Right atrium auricular region (tissue), 2 donors: ENCODE results near the gene KCNIP4. TPM values are rescaled to one million over a fixed set of nuclear protein-coding genes. Genes with fewer than 3 reads are reported as not detected.

Experiments used
- DNase-seq: peaks from one replicate; pipeline ENCODE4 v3.0.0-alpha.2; 2019; ENCODE audit warnings: low spot score
- H3K27ac ChIP-seq, 2 donors: fragments of 200-600 bp; sonication (generic); 1 replicate in 1 of 2; 2 replicates in 1 of 2; pipeline ENCODE4 v1.5.1; 2016 to 2019
- H3K27me3 ChIP-seq, 2 donors: fragments of 200-600 bp; sonication (generic); one replicate each; pipeline versions ENCODE4 v1.5.1 to v1.6.0; 2017 to 2019
- H3K36me3 ChIP-seq: fragments of 200-600 bp; sonication (generic); one replicate; pipeline ENCODE4 v1.5.1; 2016
- H3K4me1 ChIP-seq, 2 donors: fragments of 200-600 bp; sonication (generic); one replicate each; pipeline versions ENCODE4 v1.5.1 to v1.6.0; 2017 to 2019
- H3K4me3 ChIP-seq, 2 donors: fragments of 200-600 bp; sonication (generic); 1 replicate in 1 of 2; 2 replicates in 1 of 2; pipeline ENCODE4 v1.5.1; 2017 to 2019; ENCODE audit warnings: mild to moderate bottlenecking in 1 of 2, moderate library complexity in 1 of 2
- H3K9me3 ChIP-seq, 2 donors: fragments of 200-600 bp; sonication (generic); one replicate each; pipeline ENCODE4 v1.5.1; 2019
- CTCF ChIP-seq, 2 donors: fragments of 200-600 bp; sonication (generic); IDR thresholded peaks; one replicate each; pipeline ENCODE4 v1.5.1; 2019; ENCODE audit warnings: antibody characterized with exemption in 2 of 2
- total RNA-seq, 2 donors: library from RNA; depleted of rRNA; stranded (reverse); fragments of >200 nt; gene quantifications; one replicate each; pipeline ENCODE4 v1.1.0, GENCODE V29; 2016

KCNIP4 gene
- total RNA-seq, 2 donors from 2014 or later = not detected

DNA sequence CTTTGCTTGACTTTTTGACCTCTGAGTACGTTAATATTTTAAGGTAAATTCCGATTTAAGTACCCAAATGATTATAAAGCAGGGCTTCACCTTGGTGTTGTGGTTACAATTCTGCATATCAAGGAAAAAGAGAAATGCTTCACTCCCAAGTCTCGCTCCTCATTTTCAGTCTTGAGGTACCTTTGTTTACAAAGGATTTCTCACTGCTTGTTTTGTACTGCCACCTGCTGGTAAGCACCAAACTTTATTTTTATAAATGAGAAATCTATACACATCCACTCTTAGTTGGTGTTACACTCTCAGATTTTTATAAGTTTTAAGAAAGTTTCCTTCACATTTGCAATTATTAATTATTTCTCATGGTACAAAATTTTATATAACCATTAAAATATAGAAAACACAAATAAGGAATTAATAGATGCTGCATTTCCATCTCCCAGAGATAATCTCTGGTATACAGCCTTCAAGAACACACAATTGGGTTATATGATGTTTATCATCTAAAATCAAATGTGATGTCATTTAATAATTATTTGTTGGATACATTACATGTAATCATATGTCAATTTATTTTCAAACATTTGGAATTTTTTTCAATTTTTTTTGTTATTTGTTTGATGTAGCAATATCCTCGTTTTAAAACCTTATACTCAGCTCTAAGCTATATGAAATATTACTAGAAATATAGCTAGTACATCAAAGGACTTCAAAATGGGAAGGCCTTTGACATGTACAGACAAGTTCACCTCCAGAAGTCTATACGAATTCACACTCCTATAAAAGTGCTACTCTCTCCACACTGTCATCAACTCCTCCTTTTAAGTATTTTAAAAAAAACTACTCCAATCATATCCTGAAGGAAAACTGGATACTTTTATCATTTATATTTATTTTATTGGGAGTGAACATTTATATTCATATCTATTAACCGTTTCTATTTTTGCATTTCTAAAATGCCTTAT lies 179.9 kb downstream of the KCNIP4 start:
- H3K36me3 ChIP-seq = no peaks in the 10 kb centered on the region
- H3K27ac ChIP-seq = no peak overlapping the region
- H3K4me1 ChIP-seq = no peaks in the 10 kb centered on the region
- H3K9me3 ChIP-seq = peaks cover 0 to 6% of the 10 kb centered on the region in 2 donors
- no peak overlapping the region for H3K4me3 ChIP-seq
- no peak for DNase-seq
- TF ChIP-seq CTCF (IDR thresholded peaks at IDR 0.05) = peak; percentile 50 to 80
- H3K27me3 ChIP-seq = no peaks in the 10 kb centered on the region

GRCh38 chr4:21765810-21766407 lies 182.7 kb downstream of the KCNIP4 start:
- H3K27ac ChIP-seq = no peak overlapping the region
- DNase-seq = no peak
- no peak overlapping the region for H3K4me3 ChIP-seq
- H3K9me3 ChIP-seq = no peaks in the 10 kb centered on the region
- H3K27me3 ChIP-seq = no peaks in the 10 kb centered on the region
- H3K36me3 ChIP-seq = no peaks in the 10 kb centered on the region
- no peaks in the 10 kb centered on the region for H3K4me1 ChIP-seq
- TF ChIP-seq CTCF (IDR thresholded peaks at IDR 0.05) = peak; percentile 67 to 80

- no peak for TF ChIP-seq CTCF (IDR thresholded peaks at IDR 0.05)
- Histone ChIP-seq H3K9me3 (no peaks in the 10 kb centered on the region), H3K4me3 (no peak overlapping the region), H3K36me3 (no peaks in the 10 kb centered on the region), H3K27ac (no peak overlapping the region), H3K27me3 (no peaks in the 10 kb centered on the region), H3K4me1 (no peaks in the 10 kb centered on the region)
- DNase-seq = no peak
Observed at GRCh38 chr4:21763855-21764254, 184.7 kb downstream of the KCNIP4 start.

- Histone ChIP-seq H3K9me3 (no peaks in the 10 kb centered on the region), H3K27ac (no peak overlapping the region), H3K4me1 (no peaks in the 10 kb centered on the region), H3K4me3 (no peak overlapping the region), H3K27me3 (no peaks in the 10 kb centered on the region), H3K36me3 (no peaks in the 10 kb centered on the region)
- no peak for TF ChIP-seq CTCF (IDR thresholded peaks at IDR 0.05)
- DNase-seq = no peak
Observed at GRCh38 chr4:21757248-21757647, 191.3 kb downstream of the KCNIP4 start.

DNA sequence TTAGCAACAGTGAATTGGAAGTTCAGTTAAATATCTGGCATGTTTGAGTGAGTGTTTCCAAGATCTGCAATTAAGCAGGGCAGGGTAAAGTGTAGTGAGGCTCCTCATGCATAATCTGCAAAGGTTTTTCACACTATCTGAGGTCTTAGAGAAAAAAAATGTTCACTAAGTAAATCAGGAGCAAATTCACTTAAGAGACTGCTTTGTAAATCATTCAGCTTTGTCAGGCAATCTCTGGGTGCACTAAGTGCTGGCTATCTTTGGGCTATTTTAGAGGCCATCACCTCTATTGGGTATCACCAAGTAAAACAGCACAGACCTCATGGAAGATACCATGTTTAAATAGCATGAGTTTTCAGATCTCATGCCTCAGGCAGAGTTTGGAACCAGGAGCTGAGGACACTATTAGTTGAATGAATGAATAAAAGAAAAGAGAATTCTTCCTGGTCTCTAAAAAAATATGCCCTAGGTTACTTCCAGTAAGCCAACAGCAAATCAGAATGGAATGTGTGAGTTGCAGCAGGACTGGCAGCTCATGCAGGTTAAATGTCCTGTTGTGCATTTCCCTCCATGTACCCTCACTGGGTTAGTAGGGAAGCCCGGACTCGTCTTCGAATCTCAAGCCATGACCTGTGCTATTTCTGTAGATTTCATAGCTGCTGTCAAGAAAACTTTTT lies 195.3 kb downstream of the KCNIP4 start:
- no peaks in the 10 kb centered on the region for H3K27me3 ChIP-seq
- H3K4me1 ChIP-seq = no peaks in the 10 kb centered on the region
- DNase-seq = no peak
- TF ChIP-seq CTCF (IDR thresholded peaks at IDR 0.05) = no peak
- H3K27ac ChIP-seq = no peak overlapping the region
- no peaks in the 10 kb centered on the region for H3K9me3 ChIP-seq
- no peaks in the 10 kb centered on the region for H3K36me3 ChIP-seq
- no peak overlapping the region for H3K4me3 ChIP-seq
